Heart left ventricle (tissue), 16 donors: ENCODE measurements around the gene RNF130. TPM values are rescaled to one million over a fixed set of nuclear protein-coding genes. Genes with fewer than 3 reads are reported as not detected.

Experiments
- ATAC-seq, 4 donors: fragments of 200-7000 bp; cut with Tn5 transposase; one replicate each; pipeline ENCODE4 v1.9.1; 2020 to 2022; ENCODE audit warnings: moderate library complexity in 4 of 4, mild to moderate bottlenecking in 3 of 4, moderate number of reproducible peaks in 1 of 4
- DNase-seq, 5 donors: peaks; one replicate each; pipeline ENCODE4 v3.0.0-alpha.2; 2020
- H3K27ac ChIP-seq, 12 donors: fragments of 200-600 bp; sonication (generic) in 4 of 12; one replicate each; pipeline versions ENCODE4 v1.5.0 to v1.8.0; 2016 to 2022; ENCODE audit warnings: mild to moderate bottlenecking in 2 of 12
- H3K27me3 ChIP-seq, 9 donors: fragments of 200-600 bp; sonication (generic) in 2 of 9; one replicate each; pipeline versions ENCODE4 v1.5.1 to v1.8.0; 2016 to 2022; ENCODE audit warnings: mild to moderate bottlenecking in 3 of 9
- H3K36me3 ChIP-seq, 9 donors: fragments of 200-600 bp; sonication (generic) in 2 of 9; one replicate each; pipeline versions ENCODE4 v1.5.0 to v1.8.0; 2018 to 2022; ENCODE audit warnings: mild to moderate bottlenecking in 2 of 9
- H3K4me1 ChIP-seq, 12 donors: fragments of 200-600 bp; sonication (generic) in 4 of 12; one replicate each; pipeline versions ENCODE4 v1.5.0 to v1.8.0; 2016 to 2022; ENCODE audit warnings: mild to moderate bottlenecking in 3 of 12
- H3K4me3 ChIP-seq, 12 donors: fragments of 200-600 bp; sonication (generic) in 4 of 12; one replicate each; pipeline versions ENCODE4 v1.5.0 to v1.8.0; 2017 to 2022; ENCODE audit warnings: mild to moderate bottlenecking in 9 of 12, moderate library complexity in 4 of 12
- H3K9me3 ChIP-seq, 12 donors: fragments of 200-600 bp; sonication (generic) in 4 of 12; one replicate each; pipeline versions ENCODE4 v1.5.0 to v1.8.0; 2016 to 2022; ENCODE audit warnings: mild to moderate bottlenecking in 1 of 12
- CTCF ChIP-seq, 12 donors: fragments of 200-600 bp; sonication (generic) in 4 of 12; IDR thresholded peaks; one replicate each; pipeline versions ENCODE4 v1.5.0 to v1.8.0; 2018 to 2022; ENCODE audit warnings: antibody characterized with exemption in 12 of 12, mild to moderate bottlenecking in 5 of 12
- POLR2A ChIP-seq, 2 donors: fragments of 450-650 bp; IDR thresholded peaks; one replicate each; pipeline ENCODE4 v1.6.1; 2017; ENCODE audit warnings: antibody characterized with exemption in 2 of 2, mild to moderate bottlenecking in 2 of 2, moderate library complexity in 2 of 2
- WGBS, 4 donors: extraction: QIAGEN DNeasy Blood & Tissue Kit in 2 of 4; methylation state at CpG; one replicate each; pipeline versions ENCODE4 v1.1.5 to v1.1.7; 2013 to 2018; 5-methylcytosine and 5-hydroxymethylcytosine counted together
- intact Hi-C, 10 donors: fragments of 100-400 bp; cut with DNase I; formaldehyde crosslinking; loops; one replicate each; pipeline versions ENCODE4 v1.11.1 to v1.14.2; 2022
- polyA plus RNA-seq, 2 donors: library from polyadenylated mRNA; stranded (reverse); fragments of 200-250 nt; gene quantifications; one replicate each; pipeline ENCODE4 v1.2.3, GENCODE V29; 2013
- total RNA-seq, 9 donors: library from RNA; depleted of rRNA in 2 of 9; stranded (reverse); fragments of >200 nt in 2 of 9; fragmentation: NEBNext Ultra II Directional in 3 of 9; extraction: Animal tissue kit (Norgen Biotek cat#: 25700) in 3 of 9; gene quantifications; one replicate each; pipeline versions ENCODE4 v1.1.0 to v1.2.4, GENCODE V29; 2016 to 2023
- donor health status: ischemic (EF 13 %, LVEDD 7.1; RV severe dilation, severe dysfunction).
- donor health status: healthy with polysubstance abuse.
- donor health status: DM: no; HTN: yes; CAD: no.
- donor health status: DM: no; HTN: no; CAD: no.
- donor health status: ischemic (EF 25% LVEDD 6.9; RV normal size, moderate dysfunction).
- donor health status: ischemic (EF 25% LVEDD 5.7; RV mildly dilated, moderate dysfunction).
- donor health status: healthy.
- donor health status: DM: yes; HTN: yes; CAD: no.
- donor health status: ischemic (EF 35%, LVEDD 5.7; RV mildly dilated, moderate dysfunction).
- donor health status: nonischemic (EF 11% LVEDD 7.7; RV severe dilation, severe dysfunction).
- donor health status: DM: yes; HTN: yes; CAD: no.
- donor health status: PGD.
- donor health status: ischemic (EF 29% LVEDD 5.4; RV normal size, mild dysfunction).
- donor health status: nonischemic (EF 23%, LVEDD 6.1; RV moderate dilation, normal function).

Gene RNF130
- total and polyA plus RNA-seq, 11 donors = 26.3 to 76.2 (median 38.7) TPM

GRCh38 chr5:180085837-180086236, 14.3 kb upstream of the RNF130 start:
- H3K27me3 ChIP-seq = peaks cover 0 to 18% (median 0%) of the 10 kb centered on the region in 9 donors
- 51 to 60% (median 54%) methylated on average over 7 of the region's 7 CpGs for WGBS, 4 donors
- TF ChIP-seq CTCF (IDR thresholded peaks at IDR 0.05) = no peak
- ATAC-seq = peak in 2 of 4 donors; percentile 27 to 34
- no peaks in the 10 kb centered on the region for H3K9me3 ChIP-seq
- H3K27ac ChIP-seq = no peak overlapping the region
- no peak overlapping the region for H3K4me3 ChIP-seq
- peaks cover 0 to 14% (median under 1%) of the 10 kb centered on the region in 12 donors for H3K4me1 ChIP-seq
- no peak for DNase-seq
- intact Hi-C loops = loop anchor here in 2 of 10 donors (5.0 to 10.0 kb wide), 2 partner anchors 99 to 181 kb away; partner anchors contain the start of gene TBC1D9B (in 1 of the 2)
- H3K36me3 ChIP-seq = no peaks in the 10 kb centered on the region

- Histone ChIP-seq H3K36me3 (no peaks in the 10 kb centered on the region), H3K9me3 (no peaks in the 10 kb centered on the region), H3K4me3 (no peak overlapping the region), H3K4me1 (peaks cover 0 to 10% (median 0%) of the 10 kb centered on the region in 12 donors), H3K27me3 (peaks cover 0 to 18% (median 0%) of the 10 kb centered on the region in 9 donors), H3K27ac (no peak overlapping the region)
- DNase-seq = no peak
- intact Hi-C loops = loop anchor here in 2 of 10 donors (5.0 to 10.0 kb wide), 2 partner anchors 98 to 180 kb away; partner anchors contain the start of gene TBC1D9B (in 1 of the 2)
- TF ChIP-seq POLR2A (IDR thresholded peaks at IDR 0.05) (no peak), CTCF (IDR thresholded peaks at IDR 0.05) (no peak)
- 32 to 41% (median 38%) methylated on average over 13 of the region's 13 CpGs for WGBS, 4 donors
- peak in 1 of 4 donors; percentile 35 for ATAC-seq
These were observed 13.3 kb upstream of the RNF130 start for GRCh38 chr5:180084638-180085561.

GRCh38 chr5:180083529-180084060, 12.0 kb upstream of the RNF130 start:
- ATAC-seq (no peak), DNase-seq (no peak)
- TF ChIP-seq POLR2A (IDR thresholded peaks at IDR 0.05) = no peak
- TF ChIP-seq CTCF (IDR thresholded peaks at IDR 0.05) = no peak
- H3K4me3 ChIP-seq = no peak overlapping the region
- H3K27me3 ChIP-seq = peaks cover 0 to 18% (median 0%) of the 10 kb centered on the region in 9 donors
- peaks cover 0 to 10% (median 0%) of the 10 kb centered on the region in 12 donors for H3K4me1 ChIP-seq
- H3K9me3 ChIP-seq = no peaks in the 10 kb centered on the region
- intact Hi-C loops = loop anchor here in 1 of 10 donors (10.0 kb wide), 1 partner anchor 179 kb away; the partner anchor contains the start of gene TBC1D9B
- no peaks in the 10 kb centered on the region for H3K36me3 ChIP-seq
- WGBS, 4 donors = 84 to 89% (median 87%) methylated on average over 10 of the region's 10 CpGs
- no peak overlapping the region for H3K27ac ChIP-seq
